GM21528 (cell line): ENCODE measurements around the gene STX5.
A peak's percentile ranks its signal among the peaks of the same experiment; 100 is the strongest.
"Not testable (repeated sequence)": the region's sequence is repeated elsewhere in the genome, so short reads cannot be mapped to it uniquely, and the experiment has no call there.

Experiments
- ATAC-seq: cut with Tn5 transposase; IDR thresholded peaks from one replicate; pipeline ENCODE4 v1.9.1; 2021; ENCODE audit warnings: mild to moderate bottlenecking, moderate library complexity; ENCODE audit not compliant: unreplicated experiment, low FRiP score

The STX5 gene

GRCh38 chr11:62832336-62833234 is 734 bp upstream of the STX5 start, which contains the start of gene TEX54:
Gene TEX54, minus strand, starts transcription at chr11:62832841.
- no peak for ATAC-seq

GRCh38 chr11:62830904-62831519 is 839 bp downstream of the STX5 start:
- no peak for ATAC-seq

- not testable (repeated sequence) for ATAC-seq
Observed at GRCh38 chr11:62828130-62828529, 3.7 kb downstream of the STX5 start.

- ATAC-seq, result no peak
Observed at GRCh38 chr11:62823677-62824076, 8.2 kb downstream of the STX5 start.

DNA sequence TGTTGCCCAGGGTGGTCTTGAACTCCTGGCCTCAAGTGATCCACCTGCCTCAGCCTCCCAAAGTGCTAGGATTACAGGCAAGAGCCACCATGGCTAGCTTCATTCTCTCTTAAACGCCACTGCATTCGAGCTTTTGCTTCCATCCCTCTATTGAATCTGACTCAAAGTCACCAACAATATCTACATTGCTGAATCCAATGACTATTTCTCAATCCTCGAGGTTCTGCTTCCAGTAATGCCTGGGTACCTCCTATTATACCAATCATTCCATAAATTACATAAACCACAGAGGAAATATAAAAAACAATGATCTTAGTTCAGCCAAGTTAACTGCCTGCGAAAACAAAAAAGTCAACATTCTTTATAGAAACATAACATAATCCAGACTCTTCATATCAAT is 14.7 kb downstream of the STX5 start:
- ATAC-seq, result no peak

GRCh38 chr11:62816557-62816956 is 15.3 kb downstream of the STX5 start:
- no peak for ATAC-seq

DNA sequence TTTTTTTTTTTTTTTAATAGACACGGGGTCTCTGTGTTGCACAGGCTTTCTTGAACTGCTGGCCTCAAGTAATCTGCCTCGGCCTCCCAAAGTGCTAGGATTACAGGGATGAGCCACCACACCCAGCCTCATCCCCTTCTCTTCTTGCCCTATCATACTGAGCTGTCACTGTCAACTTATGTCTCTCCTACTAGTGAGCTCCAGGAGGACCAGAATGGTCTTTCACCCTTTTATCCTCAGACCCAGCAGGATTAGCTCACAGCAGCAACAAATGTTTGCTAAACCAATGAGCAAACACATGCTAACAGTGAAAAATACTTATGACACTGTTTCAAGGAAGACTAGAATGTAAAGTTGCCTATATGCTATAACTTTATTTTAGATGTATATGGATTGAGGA is 20.2 kb downstream of the STX5 start:
- no peak for ATAC-seq

GRCh38 chr11:62810748-62811147 is 21.1 kb downstream of the STX5 start:
- no peak for ATAC-seq

GRCh38 chr11:62806611-62807121 is 25.2 kb downstream of the STX5 start:
- no peak for ATAC-seq

DNA sequence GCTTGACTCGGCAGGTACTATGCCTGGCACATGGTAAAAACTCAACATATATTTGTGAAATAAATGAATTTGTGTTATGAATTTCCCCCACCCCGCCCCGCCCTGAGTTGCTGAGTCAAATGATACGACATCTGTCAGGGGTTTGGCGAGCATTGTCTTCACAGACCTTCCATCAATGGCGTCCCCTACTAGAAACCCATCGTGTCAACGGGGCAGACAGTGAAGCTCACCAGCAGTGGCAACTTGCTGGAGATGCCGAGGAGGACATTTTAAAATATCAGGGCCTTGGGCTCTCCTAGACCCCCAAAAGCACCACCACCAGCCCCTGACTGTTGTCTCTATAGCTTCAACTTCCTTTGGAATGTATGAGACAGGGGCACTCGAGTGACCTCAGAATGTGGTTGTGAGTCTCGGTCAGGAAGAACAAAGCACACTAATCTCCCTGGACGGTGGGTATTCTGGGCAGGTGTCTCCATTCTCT is 25.9 kb downstream of the STX5 start:
- ATAC-seq, result no peak

DNA sequence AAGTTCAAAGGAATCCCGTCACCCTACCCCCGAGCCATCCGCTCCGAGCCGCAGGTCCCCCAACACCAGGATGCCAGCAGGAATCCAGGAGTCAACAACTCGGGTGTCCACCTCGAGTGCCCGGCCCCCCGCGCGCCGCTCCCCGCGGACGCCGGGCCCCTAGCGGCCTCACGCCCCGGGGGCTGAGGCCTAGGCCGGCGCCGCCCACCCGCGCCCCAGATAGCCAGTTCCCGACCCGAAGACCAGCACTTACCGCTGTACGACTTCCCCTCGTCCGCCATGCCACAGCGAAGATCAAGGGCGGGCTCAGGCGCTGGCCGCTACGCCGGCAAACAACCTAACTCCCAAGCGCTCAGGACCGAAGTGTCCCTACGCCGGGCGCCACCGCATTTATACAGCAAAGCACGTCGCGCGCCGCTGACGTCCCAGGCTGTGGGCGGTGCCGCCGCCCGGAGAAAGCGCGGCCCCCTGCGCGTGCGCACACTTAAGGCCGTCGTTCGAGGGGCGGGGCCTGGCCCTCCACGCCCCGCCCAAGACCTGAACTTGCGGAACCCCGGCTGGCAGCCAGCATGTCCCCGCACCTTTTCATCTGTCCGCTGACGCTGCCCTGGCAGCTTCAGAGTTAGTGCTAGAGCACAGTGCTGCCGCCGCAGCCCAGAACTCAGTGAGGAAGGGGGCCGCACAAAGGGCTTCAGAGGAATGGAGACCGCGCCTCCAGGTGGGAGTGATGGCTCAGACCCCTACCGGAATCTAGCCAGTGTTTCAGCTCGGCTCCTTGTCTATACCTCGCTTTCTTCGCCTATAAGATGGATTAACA is 26.6 kb downstream of the STX5 start, which contains the start of gene NXF1:
Gene NXF1, minus strand, starts transcription at position 365 of the 817 bp plus-strand sequence. Its CDS starts 84 bp downstream, at position 281.
- ATAC-seq, result peak; percentile 73

- peak; percentile 29 for ATAC-seq
Observed at GRCh38 chr11:62804310-62805075, 27.4 kb downstream of the STX5 start.

DNA sequence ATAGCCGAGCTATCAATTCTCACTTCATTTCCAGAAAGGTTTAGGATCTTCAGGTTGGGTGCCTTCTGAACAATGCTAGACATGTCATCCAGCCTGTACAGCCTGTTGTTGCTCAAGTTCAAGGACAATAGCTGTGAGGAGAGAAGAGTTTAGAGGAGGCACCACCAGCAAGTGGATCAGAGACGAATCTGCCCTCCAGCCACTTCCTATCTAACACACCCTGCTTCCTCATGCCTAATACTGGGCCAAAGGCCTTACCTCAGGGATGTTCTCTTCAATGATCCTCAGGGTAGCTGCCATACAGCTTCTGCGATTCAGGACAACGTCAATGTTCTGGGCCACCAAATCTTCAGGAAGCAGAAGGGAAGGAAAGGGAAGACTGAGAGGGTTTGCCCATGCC is 30.8 kb downstream of the STX5 start:
- no peak for ATAC-seq

DNA sequence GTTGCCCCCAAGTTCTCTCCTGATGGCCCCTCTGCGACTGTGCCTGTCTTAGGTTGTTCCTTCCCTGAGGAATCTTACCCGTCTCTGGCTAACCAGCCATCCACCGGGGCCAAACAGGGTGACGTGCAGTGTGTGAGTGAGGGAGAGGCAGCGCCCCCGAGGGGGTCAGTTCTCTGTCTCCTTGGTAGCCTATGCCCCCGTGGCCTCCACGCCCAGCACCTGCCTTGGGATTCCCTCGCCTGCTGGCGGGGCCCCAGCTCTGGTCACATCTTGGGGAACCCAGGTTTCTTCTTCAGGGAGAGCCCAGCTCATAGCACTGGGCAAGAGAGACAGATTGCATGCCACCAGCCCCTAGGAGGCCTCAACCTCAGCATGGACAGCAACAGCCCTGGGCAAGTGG is 32.4 kb downstream of the STX5 start:
- no peak for ATAC-seq

DNA sequence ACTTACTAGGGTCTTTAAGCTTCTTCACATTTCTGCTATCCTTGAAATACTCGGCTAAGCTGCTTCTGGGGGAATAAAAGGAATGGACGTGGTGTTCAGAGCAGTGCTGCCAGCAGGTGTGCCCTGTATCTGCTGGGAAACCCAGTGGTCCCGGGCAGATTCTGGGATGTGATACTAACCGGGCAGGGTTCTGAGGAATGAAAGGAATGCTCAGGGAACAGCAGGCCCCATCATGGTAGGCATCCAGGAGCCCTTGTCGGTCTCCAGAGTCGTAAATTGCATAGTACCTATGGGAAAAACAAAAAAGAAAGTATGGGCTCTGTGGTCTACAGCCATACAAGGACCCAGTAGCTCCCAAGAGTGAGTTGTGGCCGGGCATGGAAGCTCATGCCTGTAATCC is 35.6 kb downstream of the STX5 start:
- no peak for ATAC-seq

- ATAC-seq, result no peak
Observed at GRCh38 chr11:62794201-62794775, 37.6 kb downstream of the STX5 start.

- ATAC-seq, result peak; percentile 3
Observed at GRCh38 chr11:62792202-62792575, 39.7 kb downstream of the STX5 start.

- peak; percentile 50 for ATAC-seq
Observed at GRCh38 chr11:62791501-62792201, 40.2 kb downstream of the STX5 start, which contains the start of gene TMEM223. Gene TMEM223, minus strand, starts transcription at chr11:62792006. Its CDS starts 12 bp downstream, at chr11:62791994.

GRCh38 chr11:62789576-62789975 is 42.3 kb downstream of the STX5 start:
- ATAC-seq, result no peak
